ENCODE results near the gene GOLGA8M.
"Not testable (repeated sequence)": the region's sequence is repeated elsewhere in the genome, so short reads cannot be mapped to it uniquely, and the experiment has no call there.

DNA sequence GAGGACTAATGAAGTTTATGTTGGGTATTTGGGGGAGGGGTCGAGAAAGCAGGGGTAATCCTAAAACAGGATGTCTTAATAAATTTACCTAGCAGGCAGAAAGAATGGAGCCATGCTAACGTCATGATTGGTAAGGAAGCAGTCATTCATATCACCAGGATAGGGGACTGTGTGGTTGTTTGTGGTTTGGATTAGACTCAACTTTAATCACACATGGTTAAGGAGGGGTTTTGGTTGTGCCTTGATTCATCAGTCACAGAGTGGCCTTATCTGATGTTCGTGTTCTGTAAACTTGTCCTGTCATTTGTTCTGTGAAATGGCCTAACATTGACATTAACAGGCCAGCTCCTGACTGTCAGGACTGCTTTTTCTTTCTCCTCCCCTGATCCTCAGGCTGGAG lies 40.1 kb downstream of the GOLGA8M start:
- not testable (repeated sequence) for TF ChIP-seq POLR2A (IDR thresholded peaks at IDR 0.05)
- TF ChIP-seq, protein P1, sequence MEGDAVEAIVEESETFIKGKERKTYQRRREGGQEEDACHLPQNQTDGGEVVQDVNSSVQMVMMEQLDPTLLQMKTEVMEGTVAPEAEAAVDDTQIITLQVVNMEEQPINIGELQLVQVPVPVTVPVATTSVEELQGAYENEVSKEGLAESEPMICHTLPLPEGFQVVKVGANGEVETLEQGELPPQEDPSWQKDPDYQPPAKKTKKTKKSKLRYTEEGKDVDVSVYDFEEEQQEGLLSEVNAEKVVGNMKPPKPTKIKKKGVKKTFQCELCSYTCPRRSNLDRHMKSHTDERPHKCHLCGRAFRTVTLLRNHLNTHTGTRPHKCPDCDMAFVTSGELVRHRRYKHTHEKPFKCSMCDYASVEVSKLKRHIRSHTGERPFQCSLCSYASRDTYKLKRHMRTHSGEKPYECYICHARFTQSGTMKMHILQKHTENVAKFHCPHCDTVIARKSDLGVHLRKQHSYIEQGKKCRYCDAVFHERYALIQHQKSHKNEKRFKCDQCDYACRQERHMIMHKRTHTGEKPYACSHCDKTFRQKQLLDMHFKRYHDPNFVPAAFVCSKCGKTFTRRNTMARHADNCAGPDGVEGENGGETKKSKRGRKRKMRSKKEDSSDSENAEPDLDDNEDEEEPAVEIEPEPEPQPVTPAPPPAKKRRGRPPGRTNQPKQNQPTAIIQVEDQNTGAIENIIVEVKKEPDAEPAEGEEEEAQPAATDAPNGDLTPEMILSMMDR (IDR thresholded peaks at IDR 0.05), result not testable (repeated sequence)

Data from thyroid gland (tissue), 4 donors.